IPS-18c (cell line): ENCODE results near the gene CHL1.

Experiments
- H3K4me3 ChIP-seq: 2 replicates; pipeline ENCODE4 v1.7.0; 2013; ENCODE audit warnings: low read depth, mild to moderate bottlenecking, low read length, moderate library complexity; ENCODE audit not compliant: insufficient read depth
- H3K9me3 ChIP-seq: one replicate; pipeline ENCODE4 v1.6.1; 2013; ENCODE audit warnings: mild to moderate bottlenecking, low read length, moderate library complexity; ENCODE audit not compliant: control insufficient read depth, insufficient read depth

The CHL1 gene

DNA sequence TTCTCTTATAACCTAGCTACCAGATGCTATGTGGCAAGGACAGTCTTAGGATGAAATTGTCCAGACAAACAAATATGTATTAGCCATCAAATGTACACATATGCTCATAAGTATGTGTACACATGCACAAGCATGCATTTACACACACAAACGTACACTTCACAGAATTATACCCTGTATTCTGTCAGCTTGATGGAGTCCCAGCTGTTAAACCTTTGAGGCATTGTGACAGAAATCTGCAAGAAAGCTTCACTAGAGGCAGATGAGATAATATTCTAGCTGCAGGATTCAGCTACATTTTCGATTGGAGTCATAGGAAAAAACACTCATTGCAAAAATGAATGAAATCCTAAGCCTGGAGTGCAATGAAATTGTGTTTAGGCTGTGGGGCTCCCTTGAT is 110.6 kb downstream of the CHL1 start:
- no peak overlapping the region for H3K4me3 ChIP-seq
- no peaks in the 10 kb centered on the region for H3K9me3 ChIP-seq

DNA sequence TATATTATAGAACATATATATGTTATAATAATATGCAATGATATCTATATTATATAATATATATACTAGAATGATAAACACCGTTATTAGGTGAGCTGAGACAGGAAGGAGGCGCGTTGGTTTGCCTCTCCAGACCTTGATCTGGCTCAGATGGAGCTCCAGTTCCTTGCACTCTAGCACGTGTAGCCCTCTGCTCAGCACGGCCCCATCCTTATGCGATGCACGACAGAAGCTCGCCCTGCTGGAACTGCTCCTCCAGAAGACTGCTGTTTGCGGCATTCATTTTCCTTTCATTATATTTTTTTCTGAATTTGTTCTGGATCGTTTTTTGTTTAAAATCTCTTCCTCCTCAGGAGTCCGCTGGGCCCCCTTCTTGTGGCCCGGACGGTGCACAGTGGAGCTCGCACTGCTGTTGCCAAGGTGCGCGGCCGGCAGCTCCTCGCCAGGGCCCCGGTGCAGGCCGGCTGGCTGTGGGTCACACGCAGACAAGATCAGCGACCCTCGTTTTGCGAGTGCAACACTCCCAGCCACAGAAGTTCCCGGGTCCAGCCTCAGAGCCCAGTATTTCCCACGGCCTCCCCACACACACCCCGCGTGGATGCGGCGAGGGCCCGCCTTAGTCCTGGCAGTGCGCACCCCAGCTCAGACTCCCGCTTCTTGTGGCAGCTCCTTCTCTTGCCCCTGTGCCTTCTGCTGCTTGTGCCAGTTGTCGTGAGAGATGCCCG is 112.2 kb downstream of the CHL1 start:
- Histone ChIP-seq H3K9me3 (no peaks in the 10 kb centered on the region), H3K4me3 (no peak overlapping the region)

DNA sequence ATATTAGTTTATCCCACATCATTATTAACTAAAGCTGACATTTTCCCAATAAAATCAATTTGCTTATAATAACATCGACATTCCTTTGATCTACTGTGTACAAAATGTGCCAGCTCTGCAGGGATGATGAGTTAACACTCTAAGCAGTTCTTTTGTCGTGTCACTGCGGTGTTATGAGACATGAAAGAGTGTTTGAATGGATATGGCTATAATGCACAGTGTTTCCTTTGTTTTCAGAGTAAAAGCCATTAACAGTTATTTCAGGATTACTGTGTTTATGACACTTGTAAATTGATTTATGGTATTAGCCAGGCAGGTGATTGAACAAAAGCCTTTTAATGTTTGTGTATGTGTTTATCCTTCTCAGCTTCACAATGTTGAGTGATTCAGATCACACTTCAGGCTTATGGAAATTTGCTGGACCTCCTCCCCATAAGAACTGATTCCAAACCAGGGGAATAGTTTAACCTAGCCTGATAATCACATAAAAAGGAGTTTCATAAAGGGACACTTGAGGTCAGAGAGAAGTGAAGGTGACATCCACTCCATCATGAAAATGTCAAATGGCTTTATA is 115.7 kb downstream of the CHL1 start:
- Histone ChIP-seq H3K9me3 (no peaks in the 10 kb centered on the region), H3K4me3 (no peak overlapping the region)

DNA sequence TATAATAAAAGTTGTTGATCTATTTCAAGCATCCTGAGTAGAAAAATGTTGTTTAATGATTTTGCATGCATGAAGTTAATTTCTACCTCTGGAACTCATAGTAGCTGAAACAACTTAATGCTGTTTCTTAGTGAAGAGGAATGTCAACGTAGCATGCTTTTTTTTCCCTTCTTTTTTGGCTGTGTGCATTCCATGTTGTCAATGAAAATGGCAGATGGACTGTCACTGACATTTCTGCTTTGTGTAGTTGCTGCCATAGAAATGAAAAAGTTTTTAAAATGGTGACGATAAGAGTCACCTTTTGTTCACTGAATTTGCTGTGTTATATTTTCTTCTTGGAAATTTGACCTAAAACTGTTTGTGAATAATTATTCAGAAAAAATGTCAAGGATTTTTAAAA is 116.3 kb downstream of the CHL1 start:
- Histone ChIP-seq H3K9me3 (no peaks in the 10 kb centered on the region), H3K4me3 (no peak overlapping the region)

DNA sequence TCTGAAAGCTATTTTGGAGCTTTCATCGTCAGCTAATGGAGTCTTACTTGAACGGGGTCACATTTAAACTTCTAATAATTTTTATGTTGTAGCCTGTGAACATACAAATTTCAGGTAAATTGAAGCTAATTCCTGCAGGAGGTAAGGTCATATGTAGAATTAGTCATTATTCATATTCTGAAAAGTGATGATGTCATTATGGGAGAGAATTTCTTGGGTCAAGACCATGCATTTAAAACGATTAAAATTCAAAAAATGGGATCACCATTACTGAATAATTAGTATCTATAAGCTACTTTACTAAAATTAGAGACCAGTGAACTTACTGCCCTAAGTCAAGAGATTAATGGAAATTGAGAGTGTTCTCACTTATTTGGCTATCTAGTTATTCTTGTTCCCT is 120.4 kb downstream of the CHL1 start:
- Histone ChIP-seq H3K4me3 (no peak overlapping the region), H3K9me3 (no peaks in the 10 kb centered on the region)

DNA sequence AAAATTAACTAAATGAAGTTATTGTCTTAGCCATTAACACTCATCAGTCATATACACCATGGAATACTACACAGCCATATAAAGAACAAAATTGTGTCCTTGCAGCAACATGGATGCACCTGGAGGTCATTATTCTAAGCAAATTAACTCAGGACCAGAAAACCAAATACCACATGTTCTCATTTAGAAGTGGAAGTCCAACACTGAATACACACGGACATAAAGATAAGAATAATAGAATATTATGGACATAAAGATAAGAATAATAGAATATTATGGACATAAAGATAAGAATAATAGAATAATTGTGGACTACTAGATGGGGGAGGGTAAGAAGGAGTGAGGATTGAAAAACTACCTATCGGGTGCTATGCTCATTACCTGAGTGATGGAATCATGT is 122.3 kb downstream of the CHL1 start:
- H3K4me3 ChIP-seq: no peak overlapping the region
- H3K9me3 ChIP-seq: no peaks in the 10 kb centered on the region

DNA sequence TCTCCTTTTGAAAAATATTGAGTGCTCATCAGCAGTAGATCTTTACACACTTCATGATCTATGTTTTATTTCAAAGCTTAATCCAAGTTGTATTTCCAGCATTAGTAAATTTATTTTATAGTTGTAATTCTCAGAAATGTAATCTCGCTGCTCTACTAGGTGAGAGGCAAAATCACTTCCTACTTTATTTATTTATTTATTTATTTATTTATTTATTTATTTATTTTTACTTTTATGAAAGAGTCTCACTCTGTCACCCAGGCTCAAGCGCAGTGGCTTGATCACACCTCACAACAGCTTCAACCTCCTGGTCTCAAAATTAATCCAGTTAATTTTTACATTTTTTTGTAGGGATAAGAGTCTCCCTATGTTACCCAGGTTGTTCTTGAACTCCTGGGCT is 127.9 kb downstream of the CHL1 start:
- no peaks in the 10 kb centered on the region for H3K9me3 ChIP-seq

DNA sequence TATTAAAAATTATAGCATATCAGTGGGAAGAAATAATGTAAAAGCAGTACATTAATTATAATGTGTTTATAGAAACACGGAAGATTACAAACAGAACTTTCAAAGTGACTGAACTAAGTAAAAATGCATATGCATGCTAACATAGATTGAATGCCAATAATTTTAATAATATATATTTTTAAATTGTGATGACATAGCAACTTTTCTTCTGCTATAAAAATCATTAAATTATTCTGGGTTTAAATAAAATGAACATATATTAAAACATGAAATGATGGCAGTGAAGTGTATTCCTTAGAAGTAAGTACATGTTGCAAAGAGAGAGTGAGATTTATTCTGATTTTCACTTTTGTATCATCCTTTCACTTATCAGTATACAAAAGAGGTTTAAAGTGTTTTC is 128.9 kb downstream of the CHL1 start:
- H3K9me3 ChIP-seq: no peaks in the 10 kb centered on the region

More for the DNA sequence above, 127.9 kb downstream of the CHL1 start:
- no peak overlapping the region for H3K4me3 ChIP-seq

DNA sequence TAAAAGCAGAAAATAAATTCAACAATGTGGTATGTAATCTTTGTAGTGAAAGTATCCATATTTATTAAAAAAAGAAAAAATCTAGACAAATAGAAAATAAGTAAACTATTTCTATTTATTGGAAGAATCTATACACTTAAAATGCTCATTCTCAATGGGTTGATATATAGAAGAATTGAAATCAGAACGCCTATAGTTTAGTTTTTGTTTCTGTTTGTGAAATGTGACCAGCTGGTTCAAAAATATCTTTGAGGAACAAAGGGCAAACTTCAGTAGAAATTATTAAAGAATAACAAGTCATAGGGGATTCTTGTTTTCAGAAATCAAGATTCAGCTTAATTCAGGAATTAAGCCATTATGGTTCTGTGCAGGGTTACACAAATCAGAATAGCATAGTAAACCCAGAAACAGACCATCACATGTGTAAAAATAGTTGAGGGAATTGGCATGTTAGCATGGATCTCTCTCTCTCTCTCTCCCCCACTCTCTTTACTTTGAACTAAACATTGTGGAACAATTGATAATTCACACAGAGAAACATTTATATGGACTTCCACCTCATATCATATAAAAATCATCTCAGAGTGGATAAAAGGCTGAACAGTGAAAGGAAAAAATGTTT is 134.0 kb downstream of the CHL1 start:
- H3K9me3 ChIP-seq: no peaks in the 10 kb centered on the region
- H3K4me3 ChIP-seq: no peak overlapping the region

More for the DNA sequence above, 128.9 kb downstream of the CHL1 start:
- H3K4me3 ChIP-seq: no peak overlapping the region

DNA sequence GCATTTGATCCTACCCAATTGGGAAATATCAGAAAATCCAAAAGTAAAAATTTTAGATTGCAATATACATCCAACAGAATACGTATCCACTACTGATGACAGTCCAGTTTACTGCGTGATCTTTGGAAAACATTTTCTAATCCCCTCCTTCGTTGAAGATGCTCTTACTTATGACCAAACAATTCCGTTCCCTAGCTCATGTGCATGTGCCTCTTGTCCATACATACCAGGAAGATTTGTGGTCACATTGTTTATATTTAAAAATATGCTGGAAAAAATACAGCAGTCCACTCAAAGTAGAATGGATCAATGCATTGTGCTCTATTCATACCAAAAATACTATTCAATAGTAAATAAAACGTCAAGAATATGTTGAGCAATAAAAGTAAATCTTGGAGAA is 135.3 kb downstream of the CHL1 start:
- Histone ChIP-seq H3K9me3 (no peaks in the 10 kb centered on the region), H3K4me3 (no peak overlapping the region)

DNA sequence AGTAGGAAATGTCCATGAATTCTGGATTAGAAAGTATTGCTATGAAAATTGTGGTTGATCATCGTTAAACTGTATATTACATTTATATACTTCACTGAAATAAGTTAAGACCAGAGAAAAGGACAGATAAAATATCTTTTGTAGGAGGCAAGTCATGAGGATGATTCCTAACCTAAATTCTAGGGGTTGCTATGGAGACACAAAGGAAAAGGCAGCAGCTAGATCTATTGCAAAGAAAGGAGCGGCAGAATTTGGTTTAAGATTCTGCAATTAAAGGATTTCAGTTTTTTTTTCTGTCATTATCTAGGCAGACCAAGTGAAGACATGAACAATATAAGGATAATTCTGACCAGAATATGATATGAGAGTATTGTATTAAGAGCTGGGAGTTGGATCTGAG is 136.1 kb downstream of the CHL1 start:
- no peak overlapping the region for H3K4me3 ChIP-seq

DNA sequence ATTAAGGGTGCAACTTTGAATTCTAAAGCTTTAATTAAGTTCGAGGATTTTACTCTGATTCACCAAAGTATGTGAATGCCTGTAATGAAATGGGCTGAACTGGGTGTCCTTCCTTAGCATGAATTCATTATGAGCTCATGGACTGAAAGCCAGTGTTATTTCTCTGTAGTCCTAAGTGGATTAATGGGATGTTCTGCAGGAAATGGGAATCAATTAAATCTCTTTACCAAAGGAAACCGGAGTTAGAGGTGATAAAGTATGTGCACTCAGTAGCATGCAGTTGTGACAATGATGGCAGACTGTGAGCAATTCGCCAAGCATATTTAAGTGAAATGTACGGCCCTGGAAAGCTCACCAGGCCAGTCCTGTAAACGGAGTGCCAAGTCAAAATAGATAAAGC is 138.7 kb downstream of the CHL1 start:
- Histone ChIP-seq H3K4me3 (no peak overlapping the region), H3K9me3 (no peaks in the 10 kb centered on the region)

More for the DNA sequence above, 136.1 kb downstream of the CHL1 start:
- H3K9me3 ChIP-seq: no peaks in the 10 kb centered on the region

DNA sequence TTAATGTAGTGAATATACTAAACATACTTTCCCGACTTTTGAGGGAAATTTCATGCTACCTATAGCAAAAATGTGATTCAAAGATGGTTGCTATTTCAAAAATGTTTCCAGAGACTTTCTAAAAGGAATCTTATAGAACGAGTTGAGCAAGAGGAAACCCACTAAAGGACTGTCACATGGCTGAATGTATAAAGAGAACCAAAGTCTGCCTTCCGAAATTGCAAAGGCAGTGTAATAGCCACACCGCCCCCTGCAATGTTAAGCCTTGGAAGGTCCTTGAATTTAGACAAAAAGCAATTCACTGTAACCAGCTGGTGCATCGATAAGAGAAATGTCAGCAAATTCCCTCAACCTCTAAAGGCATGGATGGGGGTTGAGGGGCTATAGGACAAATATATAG is 142.8 kb downstream of the CHL1 start:
- Histone ChIP-seq H3K4me3 (no peak overlapping the region), H3K9me3 (no peaks in the 10 kb centered on the region)

DNA sequence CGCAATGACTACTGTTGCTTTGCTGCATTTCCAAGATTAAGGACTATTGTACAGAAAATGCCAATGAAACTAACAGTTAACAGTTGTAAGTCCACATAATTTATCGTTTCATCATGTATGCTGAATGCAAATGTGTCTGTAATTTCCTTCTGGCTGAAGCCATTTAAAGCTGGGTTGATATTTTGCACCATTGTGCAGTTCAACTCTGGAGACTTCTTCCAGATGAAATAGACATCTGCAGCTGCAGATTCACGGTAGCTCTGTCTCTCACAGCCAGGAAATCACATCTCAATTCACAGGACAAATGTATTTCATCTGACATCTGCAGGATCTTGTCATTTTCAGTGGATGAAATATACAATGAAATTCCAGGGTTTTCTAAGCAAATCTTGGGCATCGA is 145.4 kb downstream of the CHL1 start:
- H3K4me3 ChIP-seq: no peak overlapping the region
- no peaks in the 10 kb centered on the region for H3K9me3 ChIP-seq

DNA sequence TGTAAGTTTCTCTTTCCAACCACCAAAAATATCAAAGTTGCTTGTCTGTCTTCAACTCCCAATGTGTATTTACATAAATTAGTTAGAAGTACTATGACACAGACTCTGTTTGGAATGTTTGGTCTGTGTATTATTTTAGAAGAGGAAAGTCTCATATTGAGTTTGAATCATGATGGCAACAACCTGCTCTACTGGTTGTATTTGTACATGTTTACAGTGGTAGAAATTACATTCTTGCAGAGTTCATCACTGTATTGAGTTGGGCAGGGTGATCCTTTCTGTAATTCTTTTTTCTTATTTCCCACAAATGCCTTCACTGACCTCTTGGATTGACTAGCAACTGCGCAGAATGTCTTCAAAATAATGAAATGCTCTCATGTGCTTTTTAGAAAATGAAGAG is 149.6 kb downstream of the CHL1 start:
- H3K4me3 ChIP-seq: no peak overlapping the region
- no peaks in the 10 kb centered on the region for H3K9me3 ChIP-seq

DNA sequence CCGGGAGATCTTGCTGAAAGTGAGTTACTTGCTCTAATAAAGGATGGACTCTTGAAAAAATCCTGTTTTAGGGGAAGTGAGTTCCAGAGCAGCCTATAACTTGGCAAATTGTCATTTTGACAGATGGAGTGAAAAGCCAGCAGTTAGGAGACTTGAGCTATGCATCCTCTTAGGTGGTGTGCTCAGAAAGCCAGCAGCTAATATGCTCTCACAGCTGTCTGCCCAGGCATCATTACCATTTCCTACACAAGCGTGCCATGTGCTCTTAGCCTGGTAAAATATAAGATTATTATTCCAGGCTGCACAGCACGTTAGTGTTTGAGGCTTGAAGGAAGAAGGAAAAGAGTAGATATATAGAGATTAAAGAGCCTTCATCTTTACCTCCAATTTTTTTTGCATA is 151.0 kb downstream of the CHL1 start:
- Histone ChIP-seq H3K4me3 (no peak overlapping the region), H3K9me3 (no peaks in the 10 kb centered on the region)

DNA sequence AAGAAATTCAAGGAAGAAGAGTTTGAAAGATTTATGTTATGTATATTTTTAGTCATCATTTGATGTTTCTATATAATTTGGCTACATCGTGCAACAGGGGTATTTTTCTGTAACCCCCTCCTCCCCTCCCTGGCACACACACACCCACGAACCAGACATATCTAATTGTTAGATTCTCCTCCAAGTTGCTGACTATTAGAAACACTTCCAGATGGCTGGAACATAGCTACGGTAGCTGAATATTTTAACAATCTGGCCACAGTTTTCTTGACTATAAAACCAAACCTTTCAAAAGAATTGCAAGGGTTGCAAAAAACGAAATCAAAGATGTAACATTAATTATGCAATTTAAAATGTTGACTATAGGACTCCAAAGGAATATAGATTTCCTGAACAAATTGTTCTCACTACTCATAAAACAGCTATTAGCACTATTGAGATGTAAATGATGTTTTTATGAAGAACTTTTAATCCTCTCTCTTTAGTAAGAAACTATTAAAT is 154.4 kb downstream of the CHL1 start:
- Histone ChIP-seq H3K9me3 (no peaks in the 10 kb centered on the region), H3K4me3 (no peak overlapping the region)

DNA sequence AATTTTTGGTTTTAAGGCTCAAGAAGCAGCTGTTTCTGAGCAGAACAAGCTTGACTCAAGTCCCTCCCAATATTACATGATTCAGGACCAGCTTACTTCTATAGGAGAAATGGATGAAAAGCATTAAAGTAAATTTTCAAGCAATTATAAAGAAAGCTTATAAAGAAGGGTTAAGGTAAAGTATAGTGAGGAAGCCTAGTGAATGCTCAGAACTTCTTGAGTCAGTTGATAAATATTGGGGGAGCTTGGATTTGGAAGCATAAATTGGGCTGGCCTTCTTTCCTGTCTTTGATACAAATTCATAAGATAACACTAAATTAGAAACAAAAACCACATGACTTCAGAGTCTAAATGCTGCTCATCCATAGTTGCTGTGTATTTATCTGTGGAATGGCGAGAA is 156.0 kb downstream of the CHL1 start:
- no peaks in the 10 kb centered on the region for H3K9me3 ChIP-seq
- H3K4me3 ChIP-seq: no peak overlapping the region
